ENCODE data around the gene CDH4. TPM values are rescaled to one million over a fixed set of nuclear protein-coding genes. Genes with fewer than 3 reads are reported as not detected.

CDH4 gene
- total RNA-seq, 4 donors from 2014 or later = 0.71 to 4.2 (median 2.9) TPM

DNA sequence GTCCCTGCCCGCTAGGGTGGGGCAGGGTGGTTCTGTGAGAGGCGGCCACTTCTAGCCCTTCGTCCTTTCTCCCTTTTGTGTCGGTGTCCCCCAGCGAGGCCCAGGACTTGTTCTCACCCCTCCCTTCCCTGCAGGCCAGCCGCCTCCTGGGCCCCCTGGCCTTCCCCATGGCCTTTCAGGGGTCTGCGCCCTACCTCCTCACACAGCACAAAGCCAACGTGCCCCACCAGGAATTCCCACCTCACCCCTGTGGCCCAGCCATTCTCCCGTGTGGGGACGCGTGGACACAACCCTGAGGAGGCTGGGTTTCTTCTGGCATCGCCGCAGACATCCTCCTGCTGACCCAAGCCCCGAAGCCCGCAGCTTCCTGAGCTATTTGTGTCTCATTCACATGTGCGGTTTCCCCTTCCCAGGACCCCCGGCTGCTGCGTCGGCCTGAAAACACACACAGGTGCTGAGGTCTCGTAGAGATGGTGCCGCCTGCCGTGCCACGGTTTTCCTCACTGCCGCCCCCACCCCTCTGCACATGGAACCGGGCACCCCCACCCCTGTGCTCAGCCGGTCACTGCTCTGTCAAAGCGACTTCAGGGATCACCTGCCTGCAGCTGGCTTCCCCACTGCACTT, 375.8 kb downstream of the CDH4 start:
- no peak for DNase-seq (ENCODE audit: low spot score in 2 of 2)
- 72 to 81% methylated on average over 26 to 27 of the region's 27 CpGs for WGBS, 2 donors
- intact Hi-C loops (cut with DNase I; ENCODE audit: low total_unique reads) = no loop called here
- H3K4me3 ChIP-seq (ENCODE audit: low read depth, poor library complexity, severe bottlenecking) = no peak overlapping the region
- TF ChIP-seq, protein P1, sequence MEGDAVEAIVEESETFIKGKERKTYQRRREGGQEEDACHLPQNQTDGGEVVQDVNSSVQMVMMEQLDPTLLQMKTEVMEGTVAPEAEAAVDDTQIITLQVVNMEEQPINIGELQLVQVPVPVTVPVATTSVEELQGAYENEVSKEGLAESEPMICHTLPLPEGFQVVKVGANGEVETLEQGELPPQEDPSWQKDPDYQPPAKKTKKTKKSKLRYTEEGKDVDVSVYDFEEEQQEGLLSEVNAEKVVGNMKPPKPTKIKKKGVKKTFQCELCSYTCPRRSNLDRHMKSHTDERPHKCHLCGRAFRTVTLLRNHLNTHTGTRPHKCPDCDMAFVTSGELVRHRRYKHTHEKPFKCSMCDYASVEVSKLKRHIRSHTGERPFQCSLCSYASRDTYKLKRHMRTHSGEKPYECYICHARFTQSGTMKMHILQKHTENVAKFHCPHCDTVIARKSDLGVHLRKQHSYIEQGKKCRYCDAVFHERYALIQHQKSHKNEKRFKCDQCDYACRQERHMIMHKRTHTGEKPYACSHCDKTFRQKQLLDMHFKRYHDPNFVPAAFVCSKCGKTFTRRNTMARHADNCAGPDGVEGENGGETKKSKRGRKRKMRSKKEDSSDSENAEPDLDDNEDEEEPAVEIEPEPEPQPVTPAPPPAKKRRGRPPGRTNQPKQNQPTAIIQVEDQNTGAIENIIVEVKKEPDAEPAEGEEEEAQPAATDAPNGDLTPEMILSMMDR (IDR thresholded peaks at IDR 0.05) = no peak
- no peak for TF ChIP-seq POLR2A (IDR thresholded peaks at IDR 0.05)

DNA sequence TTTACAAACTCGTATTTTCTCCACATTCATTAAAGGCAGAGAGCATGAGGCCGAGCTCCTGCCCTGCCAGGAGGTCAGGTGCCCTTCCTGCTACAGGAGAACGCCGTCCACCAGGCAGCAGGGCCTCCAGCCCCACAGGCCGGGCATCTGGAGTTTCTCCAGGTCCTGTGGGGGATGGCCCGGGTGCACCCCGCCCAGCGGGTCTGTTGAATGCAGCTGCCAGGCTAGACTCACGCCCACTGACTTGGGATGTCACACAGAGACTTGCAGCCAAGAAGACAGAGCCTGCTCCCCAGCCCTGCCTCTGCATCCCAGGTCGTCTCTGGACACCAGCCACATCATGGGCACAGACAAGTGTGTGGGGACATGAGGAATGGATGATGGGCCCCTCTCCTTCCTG, 376.4 kb downstream of the CDH4 start:
- no peak overlapping the region for H3K4me3 ChIP-seq (ENCODE audit: low read depth, poor library complexity, severe bottlenecking)
- intact Hi-C loops (cut with DNase I; ENCODE audit: low total_unique reads) = no loop called here
- DNase-seq (ENCODE audit: low spot score in 2 of 2) = no peak
- WGBS, 2 donors = 29 to 59% methylated on average over 7 to 10 of the region's 10 CpGs
- TF ChIP-seq, protein P1 (IDR thresholded peaks at IDR 0.05) = no peak
- no peak for TF ChIP-seq POLR2A (IDR thresholded peaks at IDR 0.05)

DNA sequence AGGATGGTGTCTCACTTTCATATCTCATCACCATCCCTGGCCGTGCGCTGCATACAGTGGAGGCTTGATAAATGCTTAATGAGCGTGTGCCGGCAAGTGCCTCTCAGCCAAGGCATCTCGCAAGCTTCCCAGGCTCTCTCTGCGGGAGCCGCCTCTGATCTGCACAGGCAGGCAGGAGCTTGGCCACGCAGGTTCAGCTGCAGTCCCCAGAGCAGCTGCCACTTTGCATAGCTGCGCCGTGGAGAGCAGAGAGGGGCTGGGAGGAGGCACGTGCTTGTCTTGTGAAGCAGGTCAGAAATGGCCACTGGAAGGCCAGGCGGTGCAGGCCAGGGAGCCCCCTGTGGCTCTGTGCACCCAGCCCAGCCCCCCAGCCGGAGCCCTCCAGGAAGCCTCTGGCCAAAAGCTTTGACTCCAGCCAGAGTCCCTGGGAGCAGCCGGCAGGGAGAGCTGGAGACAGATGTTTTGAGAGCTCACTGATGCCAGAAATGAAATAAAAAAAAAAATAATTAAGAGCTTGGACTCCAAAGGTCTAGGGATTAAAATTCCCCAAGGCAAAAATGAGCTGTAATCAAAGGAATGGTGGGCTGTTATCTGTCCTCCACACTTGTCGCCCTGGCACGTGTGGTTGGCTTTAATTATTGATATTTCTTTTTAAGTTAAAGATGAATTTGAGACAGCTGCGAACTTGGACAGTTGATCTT, 377.0 kb downstream of the CDH4 start:
- H3K4me3 ChIP-seq (ENCODE audit: low read depth, poor library complexity, severe bottlenecking) = no peak overlapping the region
- TF ChIP-seq, protein P1 (IDR thresholded peaks at IDR 0.05) = no peak
- no peak for TF ChIP-seq POLR2A (IDR thresholded peaks at IDR 0.05)
- intact Hi-C loops (cut with DNase I; ENCODE audit: low total_unique reads) = no loop called here
- 13 to 16% methylated on average over 16 to 17 of the region's 17 CpGs for WGBS, 2 donors
- DNase-seq (ENCODE audit: low spot score in 2 of 2) = no peak

DNA sequence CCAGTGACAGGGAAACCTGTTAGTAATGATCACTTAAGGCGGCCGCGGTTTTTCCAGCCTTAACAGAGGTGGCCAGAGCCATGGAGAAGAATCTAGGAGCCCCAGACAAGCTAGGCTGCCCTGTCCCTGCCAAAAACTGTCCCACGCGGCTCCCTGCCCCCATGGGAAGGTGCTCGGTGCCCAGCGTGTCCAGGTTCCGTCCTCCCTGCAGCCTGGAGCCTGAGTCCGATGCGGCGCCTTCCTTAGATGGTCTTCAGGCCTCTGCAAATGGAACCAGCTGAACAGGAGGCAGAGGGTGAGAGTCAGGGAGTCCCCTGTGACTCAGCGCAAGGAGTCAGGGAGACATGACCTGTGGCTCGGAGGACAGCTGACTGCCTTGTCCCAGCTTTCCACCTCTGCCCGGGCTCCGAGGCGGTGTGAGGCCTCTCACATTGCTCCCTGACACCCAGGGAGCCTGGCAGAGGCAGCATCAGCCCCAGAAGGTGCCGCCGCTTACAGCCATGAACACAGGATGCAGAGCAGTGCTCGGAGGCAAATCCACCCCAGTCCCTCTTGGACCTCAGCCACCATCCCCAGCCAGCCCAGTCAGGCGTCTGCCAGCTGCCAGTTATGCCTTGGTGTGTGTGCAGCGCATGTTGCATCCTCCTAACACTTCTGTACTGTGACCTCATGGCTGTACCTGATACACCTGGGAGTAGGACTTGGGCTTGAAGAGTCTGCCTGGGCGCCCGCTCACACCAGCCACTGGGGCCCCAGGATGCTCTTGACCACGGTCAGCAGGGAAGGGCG, 377.7 kb downstream of the CDH4 start:
- WGBS, 2 donors = 32 to 47% methylated on average over 9 to 24 of the region's 25 CpGs
- intact Hi-C loops (cut with DNase I; ENCODE audit: low total_unique reads) = no loop called here
- no peak for TF ChIP-seq POLR2A (IDR thresholded peaks at IDR 0.05)
- TF ChIP-seq, protein P1 (IDR thresholded peaks at IDR 0.05) = no peak

DNA sequence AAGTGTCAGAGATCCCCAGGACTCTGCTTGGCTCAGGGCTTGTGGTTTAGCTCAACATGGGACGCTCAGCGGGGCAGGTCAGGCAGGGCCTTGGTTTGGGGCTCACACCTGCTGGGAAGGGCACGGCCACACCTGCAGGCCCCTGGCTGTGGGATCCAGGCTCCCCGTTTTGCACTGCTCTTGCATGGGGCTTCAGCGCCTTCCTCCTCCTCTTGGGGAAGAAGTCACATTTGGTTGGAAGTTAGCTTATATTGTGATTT, 378.3 kb downstream of the CDH4 start:
- intact Hi-C loops (cut with DNase I; ENCODE audit: low total_unique reads) = no loop called here
- WGBS, 2 donors = 85 to 86% methylated on average over 5 of the region's 5 CpGs
- no peak for TF ChIP-seq POLR2A (IDR thresholded peaks at IDR 0.05)
- TF ChIP-seq, protein P1 (IDR thresholded peaks at IDR 0.05) = no peak
- no peak overlapping the region for H3K4me3 ChIP-seq (ENCODE audit: low read depth, poor library complexity, severe bottlenecking)
- no peak for DNase-seq (ENCODE audit: low spot score in 2 of 2)

More for the DNA sequence above, 377.7 kb downstream of the CDH4 start:
- no peak overlapping the region for H3K4me3 ChIP-seq (ENCODE audit: low read depth, poor library complexity, severe bottlenecking)
- no peak for DNase-seq (ENCODE audit: low spot score in 2 of 2)
